H1 (cell line): ENCODE measurements around the gene NKAIN4. TPM values are rescaled to one million over a fixed set of nuclear protein-coding genes. Genes with fewer than 3 reads are reported as not detected.

Experiments used
- polyA plus RNA-seq, 7 experiments: library from polyadenylated mRNA; depleted of rRNA in 3 of 7; stranded (reverse) in 5 of 7; unstranded in 2 of 7; fragments of >200 nt in 5 of 7; fragments of 200-250 nt in 2 of 7; gene quantifications; 1 replicate in 5 of 7; 2 replicates in 1 of 7; 4 replicates in 1 of 7; pipeline versions ENCODE4 v1.2.1 to v1.2.3, GENCODE V29; 2011 to 2013; ENCODE audit warnings: missing spikeins in 2 of 7, mixed read lengths in 2 of 7
- total RNA-seq: library from RNA; stranded (reverse); fragmentation: NEBNext Ultra II Directional; extraction: Animal tissue kit (Norgen Biotek cat#: 25700); gene quantifications from 2 replicates; pipeline ENCODE4 v1.2.1, GENCODE V29; 2021
- TF ChIP-seq, protein P1 (sequence below): fragments of 300-600 bp; sonication (generic); IDR thresholded peaks from 2 replicates; pipeline ENCODE4 v1.7.1; 2012; ENCODE audit warnings: low read length, moderate library complexity, mild to moderate bottlenecking, inconsistent platforms; ENCODE audit not compliant: insufficient replicate concordance

The NKAIN4 gene
- total and polyA plus RNA-seq, 2 of the 8 experiments (the other 6 are each of a cell fraction or from before 2014, with no cell fraction given): 6.9 to 17.0 TPM

DNA sequence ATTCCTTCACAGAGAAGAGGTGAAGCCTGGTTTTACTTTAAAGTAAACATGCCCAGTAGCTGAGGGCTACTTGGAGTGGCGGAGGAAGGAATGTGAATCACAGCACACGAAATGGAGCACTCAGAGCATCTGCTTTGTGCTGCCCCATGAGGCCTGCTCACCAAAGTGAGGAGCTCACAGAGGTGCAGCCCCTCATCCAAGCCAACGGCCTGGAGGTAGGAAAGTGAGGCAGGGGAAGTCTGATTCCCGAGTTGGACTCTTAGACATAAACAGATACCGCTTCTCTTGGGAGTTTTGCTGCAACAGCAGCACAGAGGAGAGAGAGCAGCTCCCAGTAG is 41.9 kb downstream of the NKAIN4 start (continued):
- TF ChIP-seq, protein P1, sequence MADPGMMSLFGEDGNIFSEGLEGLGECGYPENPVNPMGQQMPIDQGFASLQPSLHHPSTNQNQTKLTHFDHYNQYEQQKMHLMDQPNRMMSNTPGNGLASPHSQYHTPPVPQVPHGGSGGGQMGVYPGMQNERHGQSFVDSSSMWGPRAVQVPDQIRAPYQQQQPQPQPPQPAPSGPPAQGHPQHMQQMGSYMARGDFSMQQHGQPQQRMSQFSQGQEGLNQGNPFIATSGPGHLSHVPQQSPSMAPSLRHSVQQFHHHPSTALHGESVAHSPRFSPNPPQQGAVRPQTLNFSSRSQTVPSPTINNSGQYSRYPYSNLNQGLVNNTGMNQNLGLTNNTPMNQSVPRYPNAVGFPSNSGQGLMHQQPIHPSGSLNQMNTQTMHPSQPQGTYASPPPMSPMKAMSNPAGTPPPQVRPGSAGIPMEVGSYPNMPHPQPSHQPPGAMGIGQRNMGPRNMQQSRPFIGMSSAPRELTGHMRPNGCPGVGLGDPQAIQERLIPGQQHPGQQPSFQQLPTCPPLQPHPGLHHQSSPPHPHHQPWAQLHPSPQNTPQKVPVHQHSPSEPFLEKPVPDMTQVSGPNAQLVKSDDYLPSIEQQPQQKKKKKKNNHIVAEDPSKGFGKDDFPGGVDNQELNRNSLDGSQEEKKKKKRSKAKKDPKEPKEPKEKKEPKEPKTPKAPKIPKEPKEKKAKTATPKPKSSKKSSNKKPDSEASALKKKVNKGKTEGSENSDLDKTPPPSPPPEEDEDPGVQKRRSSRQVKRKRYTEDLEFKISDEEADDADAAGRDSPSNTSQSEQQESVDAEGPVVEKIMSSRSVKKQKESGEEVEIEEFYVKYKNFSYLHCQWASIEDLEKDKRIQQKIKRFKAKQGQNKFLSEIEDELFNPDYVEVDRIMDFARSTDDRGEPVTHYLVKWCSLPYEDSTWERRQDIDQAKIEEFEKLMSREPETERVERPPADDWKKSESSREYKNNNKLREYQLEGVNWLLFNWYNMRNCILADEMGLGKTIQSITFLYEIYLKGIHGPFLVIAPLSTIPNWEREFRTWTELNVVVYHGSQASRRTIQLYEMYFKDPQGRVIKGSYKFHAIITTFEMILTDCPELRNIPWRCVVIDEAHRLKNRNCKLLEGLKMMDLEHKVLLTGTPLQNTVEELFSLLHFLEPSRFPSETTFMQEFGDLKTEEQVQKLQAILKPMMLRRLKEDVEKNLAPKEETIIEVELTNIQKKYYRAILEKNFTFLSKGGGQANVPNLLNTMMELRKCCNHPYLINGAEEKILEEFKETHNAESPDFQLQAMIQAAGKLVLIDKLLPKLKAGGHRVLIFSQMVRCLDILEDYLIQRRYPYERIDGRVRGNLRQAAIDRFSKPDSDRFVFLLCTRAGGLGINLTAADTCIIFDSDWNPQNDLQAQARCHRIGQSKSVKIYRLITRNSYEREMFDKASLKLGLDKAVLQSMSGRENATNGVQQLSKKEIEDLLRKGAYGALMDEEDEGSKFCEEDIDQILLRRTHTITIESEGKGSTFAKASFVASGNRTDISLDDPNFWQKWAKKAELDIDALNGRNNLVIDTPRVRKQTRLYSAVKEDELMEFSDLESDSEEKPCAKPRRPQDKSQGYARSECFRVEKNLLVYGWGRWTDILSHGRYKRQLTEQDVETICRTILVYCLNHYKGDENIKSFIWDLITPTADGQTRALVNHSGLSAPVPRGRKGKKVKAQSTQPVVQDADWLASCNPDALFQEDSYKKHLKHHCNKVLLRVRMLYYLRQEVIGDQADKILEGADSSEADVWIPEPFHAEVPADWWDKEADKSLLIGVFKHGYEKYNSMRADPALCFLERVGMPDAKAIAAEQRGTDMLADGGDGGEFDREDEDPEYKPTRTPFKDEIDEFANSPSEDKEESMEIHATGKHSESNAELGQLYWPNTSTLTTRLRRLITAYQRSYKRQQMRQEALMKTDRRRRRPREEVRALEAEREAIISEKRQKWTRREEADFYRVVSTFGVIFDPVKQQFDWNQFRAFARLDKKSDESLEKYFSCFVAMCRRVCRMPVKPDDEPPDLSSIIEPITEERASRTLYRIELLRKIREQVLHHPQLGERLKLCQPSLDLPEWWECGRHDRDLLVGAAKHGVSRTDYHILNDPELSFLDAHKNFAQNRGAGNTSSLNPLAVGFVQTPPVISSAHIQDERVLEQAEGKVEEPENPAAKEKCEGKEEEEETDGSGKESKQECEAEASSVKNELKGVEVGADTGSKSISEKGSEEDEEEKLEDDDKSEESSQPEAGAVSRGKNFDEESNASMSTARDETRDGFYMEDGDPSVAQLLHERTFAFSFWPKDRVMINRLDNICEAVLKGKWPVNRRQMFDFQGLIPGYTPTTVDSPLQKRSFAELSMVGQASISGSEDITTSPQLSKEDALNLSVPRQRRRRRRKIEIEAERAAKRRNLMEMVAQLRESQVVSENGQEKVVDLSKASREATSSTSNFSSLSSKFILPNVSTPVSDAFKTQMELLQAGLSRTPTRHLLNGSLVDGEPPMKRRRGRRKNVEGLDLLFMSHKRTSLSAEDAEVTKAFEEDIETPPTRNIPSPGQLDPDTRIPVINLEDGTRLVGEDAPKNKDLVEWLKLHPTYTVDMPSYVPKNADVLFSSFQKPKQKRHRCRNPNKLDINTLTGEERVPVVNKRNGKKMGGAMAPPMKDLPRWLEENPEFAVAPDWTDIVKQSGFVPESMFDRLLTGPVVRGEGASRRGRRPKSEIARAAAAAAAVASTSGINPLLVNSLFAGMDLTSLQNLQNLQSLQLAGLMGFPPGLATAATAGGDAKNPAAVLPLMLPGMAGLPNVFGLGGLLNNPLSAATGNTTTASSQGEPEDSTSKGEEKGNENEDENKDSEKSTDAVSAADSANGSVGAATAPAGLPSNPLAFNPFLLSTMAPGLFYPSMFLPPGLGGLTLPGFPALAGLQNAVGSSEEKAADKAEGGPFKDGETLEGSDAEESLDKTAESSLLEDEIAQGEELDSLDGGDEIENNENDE: no peak
